ENCODE measurements around the gene UBA1. TPM values are rescaled to one million over a fixed set of nuclear protein-coding genes. Genes with fewer than 3 reads are reported as not detected.

The UBA1 gene
- total and polyA plus RNA-seq, 10 of the 15 experiments (the other 5 are each of a cell fraction or from before 2014, with no cell fraction given), result 60.4 to 314 (median 216) TPM

GRCh38 chrX:47232803-47233332, 39.2 kb downstream of the UBA1 start, which contains the start of gene USP11 (continued):
- TF ChIP-seq SIN3A (IDR thresholded peaks at IDR 0.05; ENCODE audit: low read depth, low read length) (peak; percentile 46; the same call in 1 of the 2 replicates), EGR1 (IDR thresholded peaks at IDR 0.05; ENCODE audit: borderline replicate concordance in 1 of 2, low read depth in 2 of 2, low read length in 2 of 2) (peak in 1 of 2 experiments; percentile 78; a peak in 2 of 3 replicates), HCFC1 (IDR thresholded peaks at IDR 0.05; ENCODE audit: low read length) (0 out of 2 replicates have a peak, but pooled peaks have one; percentile 15), GATAD2B (conservative IDR thresholded peaks at IDR 0.05; ENCODE audit: low read depth) (peak; percentile 83), PAX5 (IDR thresholded peaks at IDR 0.05; ENCODE audit: borderline replicate concordance, low read depth, low read length) (no peak), MEF2B (IDR thresholded peaks at IDR 0.05; ENCODE audit: partially characterized antibody, poor library complexity, severe bottlenecking) (no peak), ZBED1 (IDR thresholded peaks at IDR 0.05; ENCODE audit: borderline replicate concordance) (no peak), WRNIP1 (IDR thresholded peaks at IDR 0.05; ENCODE audit: borderline replicate concordance, low read depth, low read length) (no peak), RELB (IDR thresholded peaks at IDR 0.05; ENCODE audit: low read depth) (no peak), ASH2L (IDR thresholded peaks at IDR 0.05; ENCODE audit: borderline replicate concordance, low read depth) (no peak), STAT3 (IDR thresholded peaks at IDR 0.05; ENCODE audit: low read depth, low read length) (no peak), EED (IDR thresholded peaks at IDR 0.05; ENCODE audit: low read depth) (no peak), POLR2AphosphoS5 (IDR thresholded peaks at IDR 0.05; ENCODE audit: low read length) (peak; percentile 79), ZNF592 (IDR thresholded peaks at IDR 0.05) (no peak), FOS (IDR thresholded peaks at IDR 0.05; ENCODE audit: borderline replicate concordance, extremely low read depth, insufficient read length) (no peak), ELK1 (IDR thresholded peaks at IDR 0.05; ENCODE audit: low read depth, low read length) (0 out of 2 replicates have a peak, but pooled peaks have one; percentile 43), CBX3 (IDR thresholded peaks at IDR 0.05; ENCODE audit: borderline replicate concordance, low read depth) (no peak), BCL11A (IDR thresholded peaks at IDR 0.05; ENCODE audit: low read depth, low read length) (no peak), ZNF274 (IDR thresholded peaks at IDR 0.05; ENCODE audit: insufficient read depth, insufficient read length) (no peak), LARP7 (IDR thresholded peaks at IDR 0.05) (peak; percentile 63; the same call in 1 of the 2 replicates), TARDBP (IDR thresholded peaks at IDR 0.05; ENCODE audit: borderline replicate concordance) (no peak), POU2F2 (IDR thresholded peaks at IDR 0.05; ENCODE audit: borderline replicate concordance, low read depth, low read length) (peak; percentile 43; the same call in 1 of the 3 replicates), NR2C2 (IDR thresholded peaks at IDR 0.05; ENCODE audit: borderline replicate concordance, control insufficient read depth, insufficient read length, low read depth) (no peak), ZNF217 (IDR thresholded peaks at IDR 0.05) (no peak), POLR2A (IDR thresholded peaks at IDR 0.05; ENCODE audit: low read depth, low read length) (peak; percentile 95), RCOR1 (conservative IDR thresholded peaks at IDR 0.05; ENCODE audit: low read depth, low read length) (no peak)

All from GM12878 (cell line).